Endometrium (tissue), 2 donors: ENCODE results near the gene ZAP70.
"Not testable (repeated sequence)": the region's sequence is repeated elsewhere in the genome, so short reads cannot be mapped to it uniquely, and the experiment has no call there.

Experiments
- FAIRE-seq: peaks from 2 replicates; lab custom pipeline; 2012; peaks lifted over from hg19 to GRCh38; lab: Jason Lieb, UNC
- donor health status: control.
- donor health status: control.

Gene ZAP70

GRCh38 chr2:97698530-97698929, 14.8 kb upstream of the ZAP70 start:
- FAIRE-seq = no peak

- FAIRE-seq = no peak
Measured at GRCh38 chr2:97699765-97700444, 13.5 kb upstream of the ZAP70 start.

- FAIRE-seq = no peak
Measured at GRCh38 chr2:97701186-97701585, 12.2 kb upstream of the ZAP70 start.

- FAIRE-seq = no peak
Measured at GRCh38 chr2:97701851-97702465, 11.4 kb upstream of the ZAP70 start.

GRCh38 chr2:97702731-97703470, 10.5 kb upstream of the ZAP70 start:
- no peak for FAIRE-seq

- no peak for FAIRE-seq
Measured at GRCh38 chr2:97703741-97704140, 9.6 kb upstream of the ZAP70 start.

- no peak for FAIRE-seq
Measured at GRCh38 chr2:97704989-97705388, 8.4 kb upstream of the ZAP70 start.

GRCh38 chr2:97706112-97706511, 7.3 kb upstream of the ZAP70 start:
- no peak for FAIRE-seq

- no peak for FAIRE-seq
Measured at GRCh38 chr2:97706708-97707345, 6.5 kb upstream of the ZAP70 start.

- no peak for FAIRE-seq
Measured at GRCh38 chr2:97707362-97708047, 5.9 kb upstream of the ZAP70 start.

- FAIRE-seq = no peak
Measured at GRCh38 chr2:97708048-97708380, 5.4 kb upstream of the ZAP70 start.

GRCh38 chr2:97708608-97709007, 4.8 kb upstream of the ZAP70 start:
- no peak for FAIRE-seq

- FAIRE-seq = no peak
Measured at GRCh38 chr2:97711394-97711711, 2.0 kb upstream of the ZAP70 start.

GRCh38 chr2:97712175-97712574, 1.2 kb upstream of the ZAP70 start:
- not testable (repeated sequence) for FAIRE-seq

GRCh38 chr2:97712693-97713295, 582 bp upstream of the ZAP70 start:
- no peak for FAIRE-seq

GRCh38 chr2:97714084-97714949, 941 bp downstream of the ZAP70 start:
- no peak for FAIRE-seq

GRCh38 chr2:97714950-97715652, 1.7 kb downstream of the ZAP70 start:
- no peak for FAIRE-seq

- no peak for FAIRE-seq
Measured at GRCh38 chr2:97715951-97716694, 2.7 kb downstream of the ZAP70 start.

GRCh38 chr2:97716695-97717612, 3.6 kb downstream of the ZAP70 start:
- FAIRE-seq = no peak
